ENCODE data around the gene WBP2NL.

The WBP2NL gene

DNA sequence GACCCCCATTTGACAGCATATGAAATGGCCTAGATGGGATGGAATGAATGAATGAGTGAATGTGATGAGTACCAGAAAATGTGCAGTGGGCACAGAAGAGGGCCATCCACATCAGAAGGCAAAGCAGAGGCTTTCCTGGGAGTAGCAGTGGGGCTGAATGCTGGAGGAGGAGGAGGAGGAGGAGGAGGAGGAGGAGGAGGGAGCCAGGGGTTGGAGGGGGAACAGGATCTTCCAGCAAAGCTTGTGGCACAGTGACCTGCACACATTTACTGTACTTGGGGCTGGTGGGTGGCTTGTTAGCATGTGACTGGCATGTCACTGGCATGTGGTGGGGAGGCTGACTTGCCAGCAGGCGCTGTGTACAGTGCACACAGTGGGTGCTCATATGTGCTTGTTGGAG, 19.9 kb upstream of the WBP2NL start:
- H3K4me3 ChIP-seq (ENCODE audit: control insufficient read depth, low read depth, low read length) = no peak overlapping the region
- TF ChIP-seq, protein P1, sequence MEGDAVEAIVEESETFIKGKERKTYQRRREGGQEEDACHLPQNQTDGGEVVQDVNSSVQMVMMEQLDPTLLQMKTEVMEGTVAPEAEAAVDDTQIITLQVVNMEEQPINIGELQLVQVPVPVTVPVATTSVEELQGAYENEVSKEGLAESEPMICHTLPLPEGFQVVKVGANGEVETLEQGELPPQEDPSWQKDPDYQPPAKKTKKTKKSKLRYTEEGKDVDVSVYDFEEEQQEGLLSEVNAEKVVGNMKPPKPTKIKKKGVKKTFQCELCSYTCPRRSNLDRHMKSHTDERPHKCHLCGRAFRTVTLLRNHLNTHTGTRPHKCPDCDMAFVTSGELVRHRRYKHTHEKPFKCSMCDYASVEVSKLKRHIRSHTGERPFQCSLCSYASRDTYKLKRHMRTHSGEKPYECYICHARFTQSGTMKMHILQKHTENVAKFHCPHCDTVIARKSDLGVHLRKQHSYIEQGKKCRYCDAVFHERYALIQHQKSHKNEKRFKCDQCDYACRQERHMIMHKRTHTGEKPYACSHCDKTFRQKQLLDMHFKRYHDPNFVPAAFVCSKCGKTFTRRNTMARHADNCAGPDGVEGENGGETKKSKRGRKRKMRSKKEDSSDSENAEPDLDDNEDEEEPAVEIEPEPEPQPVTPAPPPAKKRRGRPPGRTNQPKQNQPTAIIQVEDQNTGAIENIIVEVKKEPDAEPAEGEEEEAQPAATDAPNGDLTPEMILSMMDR (conservative IDR thresholded peaks at IDR 0.05; ENCODE audit: control insufficient read depth, insufficient read depth, low read depth, low read length) = no peak
- DNase-seq (ENCODE audit: low read depth) = no peak

DNA sequence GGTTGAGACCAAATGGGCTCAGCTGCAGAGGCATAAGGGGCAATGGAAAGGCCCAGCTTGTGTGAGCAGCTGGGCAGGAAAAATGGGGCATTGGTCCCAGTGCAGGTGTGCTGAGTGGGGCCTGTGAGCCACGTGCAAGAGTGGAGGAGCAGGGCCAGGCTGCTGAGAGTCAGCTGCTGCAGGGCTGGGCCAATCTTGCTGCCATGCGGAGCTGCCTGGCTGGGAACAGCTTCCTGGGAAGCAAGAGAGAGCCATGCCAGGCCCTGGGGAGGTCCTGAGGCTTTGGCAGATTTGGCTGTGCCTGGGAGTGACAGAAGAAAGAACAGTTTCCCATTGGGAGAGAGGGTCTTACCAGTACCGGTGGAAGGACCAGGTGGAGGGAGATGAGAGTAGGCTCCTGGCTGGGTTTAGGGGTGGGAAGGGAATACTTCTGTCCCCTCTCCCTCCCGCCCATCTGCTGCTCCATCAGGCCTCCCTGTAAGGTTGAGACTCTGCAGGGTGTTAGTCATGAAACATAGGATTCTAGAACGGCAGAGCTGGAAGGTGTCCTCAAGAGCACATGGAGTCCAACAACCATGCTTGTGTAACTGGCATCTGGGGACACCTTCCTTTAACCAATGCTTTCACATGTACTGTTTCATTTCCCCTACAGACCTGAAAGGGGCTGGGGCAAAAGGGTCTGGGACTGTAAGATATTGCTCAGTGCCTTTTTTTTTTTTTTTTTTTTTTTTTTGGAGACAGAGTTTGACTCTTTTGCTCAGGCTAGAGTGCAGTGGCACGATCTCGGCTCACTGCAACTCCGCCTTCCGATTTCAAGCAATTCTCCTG, 19.0 kb upstream of the WBP2NL start:
- H3K4me3 ChIP-seq (ENCODE audit: control insufficient read depth, low read depth, low read length) = no peak overlapping the region
- no peak for DNase-seq (ENCODE audit: low read depth)
- TF ChIP-seq, protein P1 (conservative IDR thresholded peaks at IDR 0.05; ENCODE audit: control insufficient read depth, insufficient read depth, low read depth, low read length) = no peak

DNA sequence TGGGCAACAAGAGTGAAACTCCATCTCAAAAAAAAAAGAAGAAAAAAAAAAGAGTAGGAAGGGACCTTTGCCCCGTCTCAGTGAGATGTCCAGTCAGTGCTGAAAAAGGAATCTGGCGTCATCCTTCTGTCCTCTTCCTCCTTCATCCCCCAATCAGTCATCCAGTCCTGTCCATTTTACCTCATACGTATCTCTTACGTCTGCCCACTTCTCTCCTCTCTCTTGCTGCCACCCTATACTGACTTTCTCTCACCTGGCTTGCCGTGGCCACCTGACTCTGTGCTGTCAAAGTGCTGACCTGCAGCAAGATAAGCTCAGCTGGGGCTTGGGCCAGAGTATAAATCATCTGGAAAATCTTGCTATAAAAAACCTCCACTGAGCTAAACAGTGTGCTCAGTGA, 15.7 kb upstream of the WBP2NL start:
- DNase-seq (ENCODE audit: low read depth) = no peak
- TF ChIP-seq, protein P1 (conservative IDR thresholded peaks at IDR 0.05; ENCODE audit: control insufficient read depth, insufficient read depth, low read depth, low read length) = no peak
- no peak overlapping the region for H3K4me3 ChIP-seq (ENCODE audit: control insufficient read depth, low read depth, low read length)

DNA sequence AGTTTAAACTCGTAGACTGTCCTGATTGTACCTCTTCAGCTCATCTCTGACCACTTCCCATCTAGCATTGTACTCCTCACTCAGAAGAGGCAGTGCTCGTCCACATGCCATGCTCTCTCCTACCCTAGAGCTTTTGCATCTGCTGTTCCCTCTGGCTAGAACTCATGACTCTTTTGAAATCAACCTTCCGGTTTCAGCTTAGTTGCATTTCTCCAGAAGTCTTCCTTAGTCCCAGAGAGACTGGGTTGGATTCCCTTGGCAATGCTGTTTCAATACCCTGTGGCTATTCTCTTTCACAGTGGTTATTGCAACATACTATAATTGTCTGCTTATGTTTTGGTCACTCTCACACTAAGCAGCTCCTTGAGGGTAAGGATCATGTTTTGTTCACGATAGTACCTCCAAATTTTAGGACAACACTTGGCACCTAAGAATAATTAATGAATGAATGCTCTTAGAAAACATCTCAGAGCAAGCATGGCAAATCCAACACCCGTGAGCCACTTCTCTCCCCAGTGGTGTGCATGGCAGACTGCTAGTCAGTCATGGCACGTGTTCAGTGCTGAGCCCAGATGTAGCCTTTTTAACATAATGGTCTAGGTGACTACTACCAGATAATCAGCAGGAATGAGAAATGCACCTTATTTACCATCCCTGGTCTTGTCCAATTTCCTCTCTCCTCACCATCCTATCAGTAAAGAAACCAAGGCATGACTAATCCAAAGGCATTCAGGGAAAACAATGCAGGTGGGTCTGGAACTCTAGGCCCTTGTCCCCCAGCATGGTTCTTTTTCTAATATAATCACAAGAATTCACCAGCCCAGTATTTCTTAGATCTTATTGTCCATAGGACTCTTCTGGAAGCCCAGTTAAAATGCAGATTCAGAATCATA, 14.8 kb upstream of the WBP2NL start:
- TF ChIP-seq, protein P1 (conservative IDR thresholded peaks at IDR 0.05; ENCODE audit: control insufficient read depth, insufficient read depth, low read depth, low read length) = no peak
- H3K4me3 ChIP-seq (ENCODE audit: control insufficient read depth, low read depth, low read length) = no peak overlapping the region
- DNase-seq (ENCODE audit: low read depth) = peak; percentile 54

DNA sequence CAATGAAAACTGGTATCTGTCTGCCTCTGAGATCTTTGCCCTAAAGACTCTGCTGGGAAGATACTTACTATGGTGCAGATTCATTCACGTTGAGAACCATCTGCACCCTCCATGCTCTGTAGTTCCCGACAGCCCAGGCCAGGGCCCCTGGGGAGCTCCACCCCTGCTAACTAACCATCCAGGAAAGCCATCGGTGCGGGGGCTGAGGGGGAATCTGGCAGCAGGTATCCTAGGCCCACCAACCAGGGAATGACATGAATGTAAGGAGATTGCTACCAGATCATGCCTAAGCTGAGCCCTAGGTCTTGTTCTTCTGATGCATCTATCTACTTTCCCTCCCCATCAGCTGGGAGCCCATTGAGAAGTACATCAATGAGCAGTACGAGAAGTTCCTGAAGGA, 11.3 kb upstream of the WBP2NL start:
- TF ChIP-seq, protein P1 (conservative IDR thresholded peaks at IDR 0.05; ENCODE audit: control insufficient read depth, insufficient read depth, low read depth, low read length) = no peak
- no peak overlapping the region for H3K4me3 ChIP-seq (ENCODE audit: control insufficient read depth, low read depth, low read length)
- no peak for DNase-seq (ENCODE audit: low read depth)

DNA sequence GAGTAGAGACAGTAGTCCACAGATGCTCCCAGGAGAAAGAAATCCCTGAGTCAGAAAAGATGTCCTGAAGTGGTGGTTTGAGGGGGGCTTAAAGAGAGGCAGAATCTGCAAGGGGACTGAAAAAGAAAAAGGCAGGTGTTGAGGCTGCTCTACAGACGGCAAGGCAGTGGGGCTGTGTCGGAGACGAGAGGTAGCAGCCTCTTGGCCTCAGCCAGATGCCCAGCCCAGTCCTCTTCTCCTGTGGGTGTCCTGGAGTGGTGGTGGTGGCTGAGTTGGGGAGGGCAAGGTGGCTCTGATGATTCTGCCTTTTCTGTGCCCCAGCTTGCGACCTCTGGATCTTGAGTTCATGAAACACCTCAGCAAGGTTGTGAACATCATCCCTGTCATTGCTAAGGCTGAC, 9.3 kb upstream of the WBP2NL start:
- H3K4me3 ChIP-seq (ENCODE audit: control insufficient read depth, low read depth, low read length) = no peak overlapping the region
- TF ChIP-seq, protein P1 (conservative IDR thresholded peaks at IDR 0.05; ENCODE audit: control insufficient read depth, insufficient read depth, low read depth, low read length) = no peak
- DNase-seq (ENCODE audit: low read depth) = no peak
